ENCODE data around the gene EBNA1BP2.
"Not testable (repeated sequence)": the region's sequence is repeated elsewhere in the genome, so short reads cannot be mapped to it uniquely, and the experiment has no call there.

EBNA1BP2 gene

GRCh38 chr1:43171312-43171875, 696 bp downstream of the EBNA1BP2 start:
- DNase-seq, result peak in 1 of 2 donors; percentile 2

GRCh38 chr1:43165765-43166164, 6.3 kb downstream of the EBNA1BP2 start:
- DNase-seq, result no peak

- no peak for DNase-seq
Measured at GRCh38 chr1:43165162-43165561, 6.9 kb downstream of the EBNA1BP2 start.

- DNase-seq, result no peak
Measured at GRCh38 chr1:43156026-43156425, 16.1 kb downstream of the EBNA1BP2 start.

GRCh38 chr1:43153443-43153842, 18.6 kb downstream of the EBNA1BP2 start:
- DNase-seq, result no peak

GRCh38 chr1:43152866-43153265, 19.2 kb downstream of the EBNA1BP2 start:
- no peak for DNase-seq

GRCh38 chr1:43149889-43150288, 22.2 kb downstream of the EBNA1BP2 start:
- no peak for DNase-seq

GRCh38 chr1:43147625-43148327, 24.3 kb downstream of the EBNA1BP2 start:
- no peak for DNase-seq

GRCh38 chr1:43144237-43144636, 27.9 kb downstream of the EBNA1BP2 start:
- no peak for DNase-seq

GRCh38 chr1:43143441-43143888, 28.6 kb downstream of the EBNA1BP2 start:
- DNase-seq, result no peak

GRCh38 chr1:43140583-43140982, 31.5 kb downstream of the EBNA1BP2 start:
- DNase-seq, result no peak

GRCh38 chr1:43140010-43140409, 32.1 kb downstream of the EBNA1BP2 start:
- DNase-seq, result no peak

- DNase-seq, result not testable (repeated sequence)
Measured at GRCh38 chr1:43139295-43139694, 32.8 kb downstream of the EBNA1BP2 start.

GRCh38 chr1:43137445-43138052, 34.5 kb downstream of the EBNA1BP2 start:
- DNase-seq, result no peak

GRCh38 chr1:43135857-43136781, 36.0 kb downstream of the EBNA1BP2 start:
- DNase-seq, result no peak

GRCh38 chr1:43134640-43135039, 37.5 kb downstream of the EBNA1BP2 start:
- no peak for DNase-seq

- DNase-seq, result no peak
Measured at GRCh38 chr1:43134068-43134467, 38.0 kb downstream of the EBNA1BP2 start.

- no peak for DNase-seq
Measured at GRCh38 chr1:43129426-43129825, 42.7 kb downstream of the EBNA1BP2 start.

GRCh38 chr1:43128816-43129215, 43.3 kb downstream of the EBNA1BP2 start:
- DNase-seq, result no peak

GRCh38 chr1:43123031-43123430, 49.1 kb downstream of the EBNA1BP2 start:
- DNase-seq, result no peak

- no peak for DNase-seq
Measured at GRCh38 chr1:43121256-43121900, 50.7 kb downstream of the EBNA1BP2 start.

GRCh38 chr1:43119928-43120586, 52.0 kb downstream of the EBNA1BP2 start:
- DNase-seq, result not testable (repeated sequence)
